IMR-90 (cell line): ENCODE results near the gene ITGA2. TPM values are rescaled to one million over a fixed set of nuclear protein-coding genes. Genes with fewer than 3 reads are reported as not detected.

Experiments used
- ATAC-seq: fragments of 200-7000 bp; cut with Tn5 transposase; 2 replicates; pipeline ENCODE4 v1.9.1; 2020; ENCODE audit warnings: low read depth, mild to moderate bottlenecking, moderate library complexity
- BruUV-seq: library from RNA; stranded (reverse); fragments of 400-500 nt; replicated peaks from 2 replicates; lab custom pipeline; 2021; lab: Mats Ljungman, UMichigan
- CTCF ChIA-PET: fragments of 300-600 bp; formaldehyde crosslinking; extraction: SDS; loops from one replicate; lab custom pipeline; 2021; ENCODE audit warnings: antibody characterized with exemption; lab: Yijun Ruan, JAX
- POLR2A ChIA-PET: fragments of 300-600 bp; sonication (Branson Sonifier 250); formaldehyde crosslinking; loops from one replicate; lab custom pipeline; 2022; ENCODE audit warnings: antibody characterized with exemption; ENCODE audit not compliant: unreplicated experiment; lab: Charles Lee
- DNase-seq: peaks from one replicate; pipeline ENCODE4 v3.0.0; 2013
- H2AFZ ChIP-seq: replicated peaks from 2 replicates; pipeline ENCODE3; 2013; ENCODE audit warnings: low read length, mild to moderate bottlenecking; ENCODE audit not compliant: poor library complexity
- H2AK5ac ChIP-seq: 2 replicates; pipeline ENCODE4 v1.6.1; 2013; ENCODE audit warnings: low read depth, low read length, inconsistent platforms
- H2AK9ac ChIP-seq: replicated peaks from 2 replicates; pipeline ENCODE3; 2013; ENCODE audit warnings: mild to moderate bottlenecking, low read depth, low read length, moderate library complexity; ENCODE audit not compliant: poor library complexity
- H2BK120ac ChIP-seq: 2 replicates; pipeline ENCODE4 v1.6.1; 2013; ENCODE audit warnings: low read depth, low read length, inconsistent platforms
- H2BK15ac ChIP-seq: 3 replicates; pipeline ENCODE4 v1.6.1; 2013; ENCODE audit warnings: low read depth, low read length, inconsistent platforms
- H2BK20ac ChIP-seq: 2 replicates; pipeline ENCODE4 v1.6.1; 2013; ENCODE audit warnings: low read depth, mild to moderate bottlenecking, inconsistent platforms, low read length, moderate library complexity
- H2BK5ac ChIP-seq: 2 replicates; pipeline ENCODE4 v1.6.1; 2013; ENCODE audit warnings: mild to moderate bottlenecking, low read depth, low read length, inconsistent platforms; ENCODE audit not compliant: poor library complexity, severe bottlenecking
- H3K14ac ChIP-seq: replicated peaks from 2 replicates; pipeline ENCODE4 v1.6.1; 2013; ENCODE audit warnings: low read depth, low read length, inconsistent platforms
- H3K18ac ChIP-seq: 2 replicates; pipeline ENCODE4 v1.6.1; 2013; ENCODE audit warnings: low read depth, low read length, control low read depth
- H3K23ac ChIP-seq: 2 replicates; pipeline ENCODE4 v1.6.1; 2013; ENCODE audit warnings: low read depth, low read length, inconsistent platforms
- H3K27ac ChIP-seq: 2 replicates; pipeline ENCODE4 v1.5.1; 2013; ENCODE audit warnings: mild to moderate bottlenecking, control low read depth, low read length; ENCODE audit not compliant: insufficient read depth
- H3K27me3 ChIP-seq: 2 replicates; pipeline ENCODE4 v1.6.1; 2013; ENCODE audit warnings: low read length; ENCODE audit not compliant: control insufficient read depth, insufficient read depth
- H3K36me3 ChIP-seq: 2 replicates; pipeline ENCODE4 v1.6.1; 2013; ENCODE audit warnings: low read length, mixed read lengths; ENCODE audit not compliant: control insufficient read depth, insufficient read depth
- H3K4ac ChIP-seq: 2 replicates; pipeline ENCODE4 v1.6.1; 2013; ENCODE audit warnings: low read depth, low read length, inconsistent platforms
- H3K4me1 ChIP-seq: 2 replicates; pipeline ENCODE4 v1.6.1; 2013; ENCODE audit warnings: low read length, mixed read lengths; ENCODE audit not compliant: control insufficient read depth, insufficient read depth
- H3K4me2 ChIP-seq: 2 replicates; pipeline ENCODE4 v1.6.1; 2013; ENCODE audit warnings: low read depth, mild to moderate bottlenecking, control low read depth, low read length, moderate library complexity
- H3K4me3 ChIP-seq: 2 replicates; pipeline ENCODE4 v1.5.1; 2013; ENCODE audit warnings: low read depth, mild to moderate bottlenecking, control low read depth, low read length, moderate library complexity; ENCODE audit not compliant: insufficient read depth
- H3K56ac ChIP-seq: 2 replicates; pipeline ENCODE4 v1.6.1; 2013; ENCODE audit warnings: low read length, inconsistent platforms; ENCODE audit not compliant: insufficient read depth; ENCODE audit errors: extremely low read depth
- H3K79me1 ChIP-seq, 2 experiments: 2 replicates each; pipeline ENCODE4 v1.6.1; 2013; ENCODE audit warnings: low read length in 2 of 2, inconsistent platforms in 1 of 2, low read depth in 1 of 2
- H3K9ac ChIP-seq: 2 replicates; pipeline ENCODE4 v1.6.1; 2013; ENCODE audit warnings: low read depth, low read length, control low read depth
- H3K9me1 ChIP-seq: 2 replicates; pipeline ENCODE4 v1.6.1; 2013; ENCODE audit warnings: low read length, inconsistent platforms; ENCODE audit not compliant: insufficient read depth
- H3K9me3 ChIP-seq: 2 replicates; pipeline ENCODE4 v1.6.1; 2013; ENCODE audit warnings: low read length; ENCODE audit not compliant: control insufficient read depth, insufficient read depth
- H4K20me1 ChIP-seq: 2 replicates; pipeline ENCODE4 v1.6.1; 2013; ENCODE audit warnings: low read length, inconsistent platforms; ENCODE audit not compliant: insufficient read depth
- H4K5ac ChIP-seq: 2 replicates; pipeline ENCODE4 v1.6.1; 2013; ENCODE audit warnings: mild to moderate bottlenecking, low read depth, low read length, control low read depth
- H4K8ac ChIP-seq, 2 experiments: 2 replicates each; pipeline ENCODE4 v1.6.1; 2013; ENCODE audit warnings: low read depth in 2 of 2, low read length in 2 of 2, control low read depth in 1 of 2, inconsistent platforms in 1 of 2
- H4K91ac ChIP-seq: 2 replicates; pipeline ENCODE4 v1.6.1; 2013; ENCODE audit warnings: low read depth, low read length, inconsistent platforms; ENCODE audit not compliant: insufficient read depth
- ELK1 ChIP-seq: fragments of 150-350 bp; IDR thresholded peaks from 2 replicates; pipeline ENCODE4 v1.6.1; 2016; ENCODE audit warnings: low read depth, mild to moderate bottlenecking, low read length, moderate library complexity, borderline replicate concordance
- MAFK ChIP-seq: IDR thresholded peaks from 2 replicates; pipeline ENCODE4 v1.6.1; 2012; ENCODE audit warnings: low read depth, low read length, improper control_type of control experiment
- MAZ ChIP-seq: IDR thresholded peaks from 2 replicates; pipeline ENCODE4 v1.6.1; 2012; ENCODE audit warnings: low read depth, mild to moderate bottlenecking, low read length, improper control_type of control experiment, moderate library complexity, borderline replicate concordance
- WGBS, 2 experiments: methylation state at CpG; one replicate each; pipeline versions ENCODE4 v1.1.5 to v1.1.7; 2013; ENCODE audit warnings: missing lambda C conversion rate in 2 of 2; ENCODE audit not compliant: insufficient read length in 1 of 2; ENCODE audit errors: extremely low coverage in 2 of 2; 5-methylcytosine and 5-hydroxymethylcytosine counted together
- dilution Hi-C: fragments of 300-500 bp; cut with HindIII; formaldehyde crosslinking; loops from one replicate; pipeline ENCODE4 v1.14.3; 2018; ENCODE audit warnings: low sequenced_read_pairs; ENCODE audit not compliant: unreplicated experiment
- in situ Hi-C: fragments of 300-500 bp; cut with MboI; formaldehyde crosslinking; loops from 3 replicates; pipeline ENCODE4 v1.14.3; 2019; ENCODE audit warnings: low sequenced_read_pairs, inconsistent platforms, mixed read lengths
- intact Hi-C: fragments of 100-400 bp; cut with micrococcal nuclease; formaldehyde crosslinking; loops from 2 replicates; pipeline ENCODE4 v1.10.0; 2022
- polyA plus RNA-seq, 3 experiments: library from polyadenylated mRNA; depleted of rRNA; stranded (reverse); fragments of >200 nt; gene quantifications; 2 replicates each; pipeline ENCODE4 v1.2.3, GENCODE V29; 2012; ENCODE audit warnings: low replicate concordance in 1 of 3
- total RNA-seq: library from RNA; depleted of rRNA; stranded (reverse); fragments of >200 nt; gene quantifications from 2 replicates; pipeline ENCODE4 v1.2.3, GENCODE V29; 2012

Gene ITGA2
- total and polyA plus RNA-seq, 2 of the 4 experiments (the other 2 are of a cell fraction): 23.3 to 93.4 TPM

GRCh38 chr5:53059281-53059680 lies 70.1 kb downstream of the ITGA2 start:
- WGBS, 2 experiments: no CpG with 5 or more reads among the region's 5 CpGs
- Histone ChIP-seq H4K91ac (no peak overlapping the region), H2BK20ac (no peak overlapping the region), H2AK5ac (no peak overlapping the region), H4K20me1 (no peaks in the 10 kb centered on the region), H3K4ac (no peak overlapping the region), H3K23ac (no peak overlapping the region), H3K4me2 (no peak overlapping the region), H3K4me3 (no peak overlapping the region), H3K27ac (no peak overlapping the region), H3K27me3 (no peaks in the 10 kb centered on the region), H4K8ac (no peak overlapping the region), H3K36me3 (peaks cover 27% of the 10 kb centered on the region), H2BK5ac (no peak overlapping the region), H3K56ac (no peak overlapping the region), H3K9ac (no peak overlapping the region), H3K79me1 (peaks cover 12 to 22% of the 10 kb centered on the region in 2 experiments; a peak in 3 of 4 replicates), H3K9me3 (no peaks in the 10 kb centered on the region), H2BK15ac (no peak overlapping the region), H3K14ac (no peak overlapping the region), H2AFZ (no peak overlapping the region), H4K5ac (no peak overlapping the region), H2AK9ac (no peak overlapping the region), H3K18ac (no peak overlapping the region), H2BK120ac (no peak overlapping the region), H3K4me1 (peaks cover 3% of the 10 kb centered on the region; the same call in 1 of the 2 replicates), H3K9me1 (no peaks in the 10 kb centered on the region)
- no TSS peak for BruUV-seq
- CTCF ChIA-PET: no interaction called here
- POLR2A ChIA-PET: no interaction called here
- dilution Hi-C loops: loop anchor here (25.0 kb wide), 1 partner anchor 97 kb away; no protein-coding TSS in a partner anchor
- intact Hi-C loops: no loop called here
- ATAC-seq: no peak; the same call in 1 of the 2 replicates
- TF ChIP-seq MAZ (no peak), MAFK (no peak), ELK1 (no peak)
- in situ Hi-C loops: no loop called here
- peak; percentile 22 for DNase-seq
